Measurements from ENCODE around the gene AIG1. TPM values are rescaled to one million over a fixed set of nuclear protein-coding genes. Genes with fewer than 3 reads are reported as not detected.

The AIG1 gene
- total and polyA plus RNA-seq, 2 of the 13 experiments (the other 11 are each of a cell fraction or from before 2014, with no cell fraction given), result 115 to 197 TPM

DNA sequence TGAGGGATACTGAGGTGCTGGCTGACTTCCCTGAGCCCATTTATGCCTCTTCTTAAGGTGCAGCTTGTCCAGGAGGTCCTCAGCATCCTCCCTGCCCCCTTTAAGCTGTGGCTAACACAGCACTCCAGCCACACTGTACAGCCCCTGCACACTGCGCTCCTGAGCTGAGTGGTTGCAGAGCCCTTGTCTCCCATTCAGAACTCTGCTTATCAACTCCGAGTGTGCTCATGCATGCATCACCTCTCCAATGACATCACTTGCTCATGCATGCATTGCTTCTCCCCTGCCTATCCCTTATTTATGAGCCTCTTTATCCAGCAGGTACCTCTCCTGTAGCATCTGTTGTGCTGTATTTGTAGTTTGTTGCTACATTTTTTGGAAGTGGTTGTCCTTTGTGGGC is 124.6 kb downstream of the AIG1 start:
- H3K79me2 ChIP-seq (ENCODE audit: insufficient read depth, low read length), result no peaks in the 10 kb centered on the region
- H3K27ac ChIP-seq (ENCODE audit: extremely low read length, insufficient read depth, low read length), result no peak overlapping the region
- no peaks in the 10 kb centered on the region for H3K27me3 ChIP-seq (ENCODE audit: control insufficient read depth in 1 of 2, insufficient read depth in 2 of 2, low read length in 2 of 2)
- H3K4me1 ChIP-seq (ENCODE audit: insufficient read depth, low read length), result no peaks in the 10 kb centered on the region
- H4K20me1 ChIP-seq (ENCODE audit: insufficient read depth, low read length), result no peaks in the 10 kb centered on the region
- no peak overlapping the region for H2AFZ ChIP-seq (ENCODE audit: low read length)
- H3K9ac ChIP-seq (ENCODE audit: insufficient read depth, low read depth, low read length), result no peak overlapping the region
- DNase-seq (ENCODE audit: low spot score) (no peak), FAIRE-seq (no peak), ATAC-seq (no peak)
- TF ChIP-seq NFIC (IDR thresholded peaks at IDR 0.05; ENCODE audit: low read length), result no peak
- no peak for TF ChIP-seq ZNF142 (CRISPR knock-in tag; IDR thresholded peaks at IDR 0.05)
- no peak for TF ChIP-seq NR2F1 (CRISPR knock-in tag; IDR thresholded peaks at IDR 0.05)
- no peak for TF ChIP-seq ZNF780A (CRISPR knock-in tag; IDR thresholded peaks at IDR 0.05)
- no peak for TF ChIP-seq YEATS4 (CRISPR knock-in tag; IDR thresholded peaks at IDR 0.05; ENCODE audit: borderline replicate concordance)
- TF ChIP-seq ZSCAN12 (CRISPR knock-in tag; IDR thresholded peaks at IDR 0.05), result no peak
- TF ChIP-seq ZFP41 (CRISPR knock-in tag; IDR thresholded peaks at IDR 0.05; ENCODE audit: borderline replicate concordance), result no peak
- no peak for TF ChIP-seq HMG20A (CRISPR knock-in tag; IDR thresholded peaks at IDR 0.05; ENCODE audit: borderline replicate concordance)
- TF ChIP-seq, protein P1, sequence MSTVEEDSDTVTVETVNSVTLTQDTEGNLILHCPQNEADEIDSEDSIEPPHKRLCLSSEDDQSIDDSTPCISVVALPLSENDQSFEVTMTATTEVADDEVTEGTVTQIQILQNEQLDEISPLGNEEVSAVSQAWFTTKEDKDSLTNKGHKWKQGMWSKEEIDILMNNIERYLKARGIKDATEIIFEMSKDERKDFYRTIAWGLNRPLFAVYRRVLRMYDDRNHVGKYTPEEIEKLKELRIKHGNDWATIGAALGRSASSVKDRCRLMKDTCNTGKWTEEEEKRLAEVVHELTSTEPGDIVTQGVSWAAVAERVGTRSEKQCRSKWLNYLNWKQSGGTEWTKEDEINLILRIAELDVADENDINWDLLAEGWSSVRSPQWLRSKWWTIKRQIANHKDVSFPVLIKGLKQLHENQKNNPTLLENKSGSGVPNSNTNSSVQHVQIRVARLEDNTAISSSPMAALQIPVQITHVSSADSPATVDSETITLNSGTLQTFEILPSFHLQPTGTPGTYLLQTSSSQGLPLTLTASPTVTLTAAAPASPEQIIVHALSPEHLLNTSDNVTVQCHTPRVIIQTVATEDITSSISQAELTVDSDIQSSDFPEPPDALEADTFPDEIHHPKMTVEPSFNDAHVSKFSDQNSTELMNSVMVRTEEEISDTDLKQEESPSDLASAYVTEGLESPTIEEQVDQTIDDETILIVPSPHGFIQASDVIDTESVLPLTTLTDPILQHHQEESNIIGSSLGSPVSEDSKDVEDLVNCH (CRISPR knock-in tag; IDR thresholded peaks at IDR 0.05), result no peak
- TF ChIP-seq PHF20 (CRISPR knock-in tag; IDR thresholded peaks at IDR 0.05), result no peak
- TF ChIP-seq, protein P2, sequence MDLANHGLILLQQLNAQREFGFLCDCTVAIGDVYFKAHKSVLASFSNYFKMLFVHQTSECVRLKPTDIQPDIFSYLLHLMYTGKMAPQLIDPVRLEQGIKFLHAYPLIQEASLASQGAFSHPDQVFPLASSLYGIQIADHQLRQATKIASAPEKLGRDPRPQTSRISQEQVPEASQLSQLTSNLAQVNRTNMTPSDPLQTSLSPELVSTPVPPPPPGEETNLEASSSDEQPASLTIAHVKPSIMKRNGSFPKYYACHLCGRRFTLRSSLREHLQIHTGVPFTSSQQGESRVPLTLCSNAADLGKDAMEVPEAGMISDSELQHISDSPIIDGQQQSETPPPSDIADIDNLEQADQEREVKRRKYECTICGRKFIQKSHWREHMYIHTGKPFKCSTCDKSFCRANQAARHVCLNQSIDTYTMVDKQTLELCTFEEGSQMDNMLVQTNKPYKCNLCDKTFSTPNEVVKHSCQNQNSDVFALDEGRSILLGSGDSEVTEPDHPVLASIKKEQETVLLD (CRISPR knock-in tag; IDR thresholded peaks at IDR 0.05; ENCODE audit: low read depth), result no peak
- no peak for TF ChIP-seq ZNF713 (CRISPR knock-in tag; IDR thresholded peaks at IDR 0.05)
- TF ChIP-seq ESRRA (CRISPR knock-in tag; IDR thresholded peaks at IDR 0.05; ENCODE audit: low read depth), result no peak
- no peak for TF ChIP-seq FUBP1 (CRISPR knock-in tag; IDR thresholded peaks at IDR 0.05; ENCODE audit: borderline replicate concordance)
- POLR2A ChIA-PET, result no interaction called here
- H3K4me2 ChIP-seq (ENCODE audit: low read depth, low read length), result no peak overlapping the region
- WGBS (ENCODE audit: low lambda C conversion rate), result 94% methylated on average over 2 of the region's 2 CpGs
- no peak overlapping the region for H3K4me3 ChIP-seq (replicated peaks in 1 of 3; ENCODE audit: insufficient read depth in 1 of 3, low read depth in 2 of 3, low read length in 3 of 3)
- H3K36me3 ChIP-seq (replicated peaks in 1 of 2; ENCODE audit: control insufficient read depth in 1 of 2, insufficient read depth in 2 of 2, low read length in 2 of 2), result peaks cover 1 to 39% of the 10 kb centered on the region in 2 experiments
- intact Hi-C loops (cut with micrococcal nuclease; ENCODE audit: unreplicated experiment), result no loop called here
- in situ Hi-C loops (cut with HindIII; ENCODE audit: extremely low pct_ligation_motif_present, low pct_unique_long_range_greater_than_20kb), result no loop called here
- CTCF ChIA-PET (ENCODE audit: low intra/inter-chr PET ratio, low total read pairs), result no interaction called here
- BruUV-seq (replicated peaks), result no TSS peak
- H3K9me3 ChIP-seq (ENCODE audit: low read length), result no peaks in the 10 kb centered on the region

Measured in HepG2 (cell line).